ENCODE measurements around the gene NOC4L.
"Not testable (repeated sequence)": the region's sequence is repeated elsewhere in the genome, so short reads cannot be mapped to it uniquely, and the experiment has no call there.

NOC4L gene

DNA sequence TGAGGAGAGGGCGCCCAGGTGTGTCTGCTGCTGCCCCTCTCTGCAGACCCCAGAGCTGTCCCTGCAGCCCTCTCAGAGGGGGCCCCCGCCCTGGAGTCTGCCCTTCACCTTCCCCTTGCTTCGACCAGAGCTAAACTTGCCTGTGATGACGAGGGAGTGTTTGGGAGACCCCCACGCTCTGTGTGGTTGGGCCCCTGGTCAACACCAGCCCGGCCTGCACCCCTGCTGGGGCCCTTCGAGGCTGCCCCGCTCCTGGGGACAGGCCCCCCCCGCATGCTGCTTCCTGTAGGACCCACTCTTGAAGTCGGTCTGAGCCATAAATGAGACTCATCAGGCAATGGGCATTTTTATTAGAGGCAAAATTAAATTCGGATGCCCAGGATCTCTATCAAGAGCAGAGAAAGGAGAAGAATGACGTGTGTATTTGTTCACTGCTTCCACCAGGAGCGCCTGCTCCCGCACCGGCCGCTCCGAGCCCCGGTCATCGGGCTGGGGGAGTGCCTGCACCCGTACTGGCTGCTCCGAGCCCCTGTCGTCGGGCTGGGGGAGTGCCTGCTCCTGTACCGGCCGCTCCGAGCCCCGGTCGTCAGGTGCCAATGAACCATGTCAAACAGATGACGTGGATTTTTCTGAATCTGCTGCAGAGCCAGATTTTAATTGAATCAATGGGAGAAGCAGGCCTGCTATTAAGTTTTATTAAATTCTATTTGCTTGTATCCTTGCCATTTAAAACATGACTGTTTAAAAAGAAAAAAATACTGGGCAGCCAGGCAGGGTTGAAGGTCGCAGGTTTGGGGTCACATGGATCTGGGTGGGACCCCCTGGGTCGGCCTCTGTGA is 47.7 kb downstream of the NOC4L start:
- FAIRE-seq (no peak), DNase-seq (ENCODE audit: insufficient read length, low spot score) (no peak)

DNA sequence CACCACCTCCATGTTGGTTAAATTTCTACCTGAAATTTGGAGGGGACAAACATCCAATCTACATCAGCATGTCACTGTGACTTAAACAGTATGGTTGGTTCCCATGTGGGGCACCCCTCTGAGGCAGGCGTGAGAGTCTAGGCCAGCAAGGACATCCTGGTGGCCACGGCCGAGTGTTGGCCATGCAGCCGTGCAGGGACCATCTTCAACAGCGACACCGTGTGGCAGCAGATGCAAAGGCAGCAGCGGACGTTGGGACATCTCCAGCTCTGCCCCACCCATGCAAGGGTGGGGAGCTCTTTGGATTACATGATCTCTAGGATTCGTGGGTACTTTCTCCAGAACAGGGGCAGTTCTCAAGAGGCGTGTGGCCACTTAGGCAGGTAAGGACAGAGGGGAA is 49.8 kb downstream of the NOC4L start:
- FAIRE-seq, result no peak
- no peak for DNase-seq (ENCODE audit: insufficient read length, low spot score)

DNA sequence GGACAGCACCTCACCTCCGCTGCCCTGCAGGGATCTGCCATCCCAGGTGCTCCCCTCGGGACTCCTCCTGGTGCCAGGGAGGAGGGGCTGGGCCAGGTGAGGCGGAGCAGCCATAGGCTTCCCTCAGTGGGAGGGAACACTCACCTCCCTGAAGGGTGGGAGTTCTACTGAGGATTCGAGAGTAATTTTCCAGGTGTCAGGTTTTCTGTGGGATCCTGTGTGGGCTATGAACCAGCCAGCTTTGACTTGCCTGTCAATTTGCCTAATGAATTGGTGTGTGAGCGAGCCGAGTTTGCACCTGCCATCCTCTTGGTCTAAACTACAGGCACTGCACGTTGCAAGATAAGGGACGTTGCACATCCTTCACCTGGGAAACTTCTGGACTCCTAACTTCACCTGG is 50.3 kb downstream of the NOC4L start:
- DNase-seq (ENCODE audit: insufficient read length, low spot score) (no peak), FAIRE-seq (no peak)

DNA sequence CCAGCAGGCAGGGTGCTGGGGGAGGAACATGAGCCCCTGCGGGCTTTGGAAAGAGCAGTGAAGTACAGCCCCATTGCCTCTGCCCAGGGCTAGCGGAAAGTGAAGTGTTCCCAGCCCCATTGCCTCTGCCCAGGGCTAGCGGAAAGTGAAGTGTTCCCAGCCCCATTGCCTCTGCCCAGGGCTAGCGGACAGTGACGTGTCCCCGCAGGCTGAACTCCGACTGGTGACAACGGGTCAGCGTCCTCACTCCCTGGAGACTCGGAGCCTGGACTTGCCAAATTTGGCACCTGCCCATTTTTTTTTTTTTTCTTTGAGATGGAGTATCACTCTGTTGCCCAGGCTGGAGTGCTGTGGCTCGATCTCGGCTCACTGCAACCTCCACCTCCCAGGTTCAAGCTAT is 51.0 kb downstream of the NOC4L start:
- not testable (repeated sequence) for FAIRE-seq; DNase-seq (ENCODE audit: insufficient read length, low spot score)

DNA sequence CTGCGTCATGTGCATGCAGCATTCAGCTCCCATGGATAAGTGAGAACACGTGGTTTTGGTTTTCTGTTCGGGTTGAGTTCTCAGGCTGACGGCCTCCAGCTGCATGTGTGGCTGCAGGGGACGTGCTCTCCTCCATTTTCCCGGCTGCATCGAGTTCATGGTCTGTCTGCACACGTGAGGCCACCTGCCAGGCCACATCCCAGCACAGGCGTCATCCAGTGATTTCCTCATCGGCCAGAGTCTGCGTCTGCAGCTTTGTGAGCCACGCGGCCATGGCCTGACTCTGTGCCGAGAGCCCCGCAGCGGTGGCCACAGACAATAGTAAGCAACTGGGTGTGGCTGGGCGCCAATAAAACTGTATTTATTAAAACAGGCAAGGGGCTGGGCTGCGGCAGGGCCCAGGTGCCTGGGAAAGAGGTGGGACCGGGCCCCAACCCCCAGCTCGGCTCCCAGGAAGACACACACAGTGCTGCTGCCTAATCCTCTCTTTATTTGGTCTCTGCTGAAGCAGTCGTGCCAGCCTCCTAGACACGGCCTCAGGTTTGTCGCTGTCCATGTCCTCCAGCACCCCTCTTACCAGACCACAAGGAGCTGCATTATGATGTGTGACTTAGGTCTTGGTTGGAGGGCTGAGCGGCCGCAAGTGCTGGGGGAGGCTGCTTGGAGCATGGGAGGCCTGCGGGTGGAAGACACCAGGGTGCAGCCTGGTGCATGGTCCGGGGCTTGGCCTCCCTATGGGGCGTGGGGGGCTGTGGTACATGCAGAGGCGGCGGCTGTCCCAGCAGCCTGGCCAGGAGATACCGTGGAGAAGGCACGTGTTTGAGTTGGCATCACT is 52.0 kb downstream of the NOC4L start:
- DNase-seq (ENCODE audit: insufficient read length, low spot score) (no peak), FAIRE-seq (no peak)

DNA sequence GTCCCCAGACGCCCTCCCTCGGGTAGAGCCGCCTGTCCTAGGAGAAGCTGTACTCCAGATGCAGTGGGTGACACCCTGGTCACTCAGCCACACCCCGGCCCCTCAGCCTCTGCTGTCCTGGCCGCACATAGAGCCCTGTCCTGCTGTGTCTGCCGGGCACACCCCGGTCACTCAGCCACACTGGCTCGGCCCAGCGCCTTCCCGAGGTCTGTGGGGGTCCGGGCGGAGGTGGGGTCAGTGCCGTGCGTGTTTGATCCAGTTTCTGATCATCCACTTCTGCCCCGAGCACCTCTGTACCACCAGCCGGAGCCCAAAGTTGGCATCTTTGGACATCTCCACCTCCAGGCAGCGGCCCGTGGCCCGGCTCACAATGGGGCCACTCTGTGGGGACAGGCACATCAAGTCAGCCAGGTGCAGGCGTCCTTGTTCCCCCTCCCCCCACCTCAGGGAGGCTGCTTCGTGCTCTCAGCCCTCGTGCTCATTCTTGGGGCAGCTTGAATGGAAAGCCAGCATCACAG is 52.7 kb downstream of the NOC4L start:
- FAIRE-seq (no peak), DNase-seq (ENCODE audit: insufficient read length, low spot score) (no peak)

DNA sequence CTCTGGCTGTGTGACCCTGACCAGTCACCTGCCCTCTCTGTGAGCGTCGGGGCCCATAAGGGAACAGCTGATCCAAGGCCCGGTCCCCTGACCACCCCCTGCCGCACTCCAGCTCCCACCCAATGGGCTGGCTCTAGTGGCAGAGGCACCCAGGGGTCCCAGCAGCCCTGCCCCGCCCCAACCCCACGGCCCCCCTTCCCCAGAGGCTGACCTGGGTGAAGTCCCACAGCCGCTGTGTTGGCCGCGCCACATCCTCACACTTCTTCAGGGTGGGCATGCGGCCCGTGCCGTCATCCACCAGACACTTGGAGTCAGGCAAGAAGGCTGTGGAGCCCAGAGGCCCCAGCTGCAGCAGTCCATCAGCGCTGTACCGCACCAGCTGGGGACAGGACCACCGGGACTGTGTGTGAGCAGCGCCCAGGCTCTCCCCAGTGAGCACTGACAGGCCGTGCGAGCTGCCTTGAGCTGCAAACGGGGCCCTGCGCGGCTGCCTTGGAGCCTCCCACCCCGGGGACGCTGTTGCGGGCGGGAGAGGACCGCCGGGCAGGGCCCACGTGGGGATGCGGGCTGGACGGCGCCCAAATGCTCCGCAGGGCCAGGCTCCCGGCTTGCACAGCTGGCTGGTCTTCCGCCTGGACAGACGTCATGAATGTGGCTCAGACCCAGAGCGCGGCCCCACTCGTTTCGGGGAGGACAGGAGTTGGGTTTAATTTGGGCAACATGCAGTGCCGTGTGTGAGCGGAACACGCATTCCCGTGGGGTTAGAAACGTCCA is 53.5 kb downstream of the NOC4L start:
- DNase-seq (ENCODE audit: insufficient read length, low spot score) (no peak), FAIRE-seq (no peak)

DNA sequence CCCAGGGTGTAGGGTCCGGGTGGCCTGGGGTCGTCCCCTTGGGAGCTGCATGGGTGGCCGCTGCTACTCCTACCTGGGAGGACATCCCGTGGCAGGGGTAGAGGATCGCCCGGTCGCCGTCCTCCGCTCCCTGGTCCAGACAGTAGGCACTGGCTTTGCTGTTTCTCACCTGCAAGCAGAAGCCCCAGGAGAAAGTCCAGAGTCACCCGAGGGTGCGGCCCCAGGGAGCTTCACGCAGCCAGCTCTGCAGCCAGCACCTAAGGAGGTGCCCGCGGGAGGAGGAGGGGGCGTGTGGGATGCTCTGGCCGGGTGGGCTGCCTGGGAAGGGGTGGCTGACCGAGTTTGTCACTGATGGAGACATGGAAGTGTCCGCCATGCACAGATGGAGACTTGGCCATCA is 54.8 kb downstream of the NOC4L start:
- DNase-seq (ENCODE audit: insufficient read length, low spot score) (no peak), FAIRE-seq (no peak)

DNA sequence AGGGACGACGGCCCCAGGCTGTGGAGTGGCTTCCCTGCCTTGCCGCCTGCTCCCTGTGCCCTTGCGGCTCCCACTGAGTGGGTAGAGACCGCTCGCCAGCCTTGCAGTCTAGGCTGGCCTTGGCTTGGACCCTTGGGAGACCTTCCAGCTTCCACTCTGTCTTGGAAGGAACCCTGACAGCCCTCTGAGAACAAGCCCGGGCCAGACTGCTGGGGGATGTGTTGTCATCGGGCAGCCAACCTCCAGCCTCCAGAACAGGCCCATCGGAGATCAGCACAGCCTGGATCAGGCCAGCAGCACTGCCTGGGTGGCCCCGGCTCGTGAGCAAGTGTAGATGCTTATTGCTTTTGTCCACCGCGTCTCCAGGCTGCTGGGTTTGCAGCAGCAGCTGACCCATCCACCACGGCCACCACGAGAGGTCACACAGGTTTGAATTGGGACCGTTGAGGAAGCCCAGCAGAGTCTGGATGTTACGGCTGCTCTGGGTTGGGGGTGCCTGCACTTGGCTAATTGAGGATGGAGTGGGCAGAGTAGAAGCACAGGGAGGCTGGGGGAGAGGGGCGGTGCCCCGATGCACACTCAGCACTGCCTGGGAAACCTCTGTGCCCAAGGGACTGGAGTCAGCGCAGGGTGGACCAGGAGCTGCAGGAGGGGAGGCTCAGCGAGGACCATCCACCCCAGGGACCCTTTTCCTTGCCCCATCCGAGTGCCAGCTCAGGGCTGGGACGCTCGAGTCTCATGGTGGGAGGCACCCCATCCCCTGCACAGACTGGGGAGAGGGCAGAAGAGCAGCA is 55.5 kb downstream of the NOC4L start:
- FAIRE-seq (no peak), DNase-seq (ENCODE audit: insufficient read length, low spot score) (no peak)

DNA sequence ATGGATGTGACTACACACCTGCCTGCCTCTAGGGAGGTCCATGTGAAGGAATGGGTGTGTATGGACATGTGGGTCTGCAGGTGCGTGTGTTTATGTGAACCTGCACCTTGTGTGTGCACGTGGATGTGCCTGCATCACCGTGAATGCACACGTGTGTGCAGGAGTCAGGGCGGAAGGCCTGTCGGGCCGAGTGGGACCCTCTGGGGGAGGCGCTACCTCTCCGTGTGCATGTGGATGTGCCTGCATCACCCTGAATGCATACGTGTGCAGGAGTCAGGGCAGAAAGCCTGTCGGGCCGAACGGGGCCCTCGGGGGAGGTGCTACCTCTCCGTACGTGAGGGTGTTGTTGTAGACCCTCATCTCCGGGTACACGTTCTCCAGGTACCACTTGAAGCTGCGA is 56.5 kb downstream of the NOC4L start:
- no peak for DNase-seq (ENCODE audit: insufficient read length, low spot score)
- FAIRE-seq, result no peak

DNA sequence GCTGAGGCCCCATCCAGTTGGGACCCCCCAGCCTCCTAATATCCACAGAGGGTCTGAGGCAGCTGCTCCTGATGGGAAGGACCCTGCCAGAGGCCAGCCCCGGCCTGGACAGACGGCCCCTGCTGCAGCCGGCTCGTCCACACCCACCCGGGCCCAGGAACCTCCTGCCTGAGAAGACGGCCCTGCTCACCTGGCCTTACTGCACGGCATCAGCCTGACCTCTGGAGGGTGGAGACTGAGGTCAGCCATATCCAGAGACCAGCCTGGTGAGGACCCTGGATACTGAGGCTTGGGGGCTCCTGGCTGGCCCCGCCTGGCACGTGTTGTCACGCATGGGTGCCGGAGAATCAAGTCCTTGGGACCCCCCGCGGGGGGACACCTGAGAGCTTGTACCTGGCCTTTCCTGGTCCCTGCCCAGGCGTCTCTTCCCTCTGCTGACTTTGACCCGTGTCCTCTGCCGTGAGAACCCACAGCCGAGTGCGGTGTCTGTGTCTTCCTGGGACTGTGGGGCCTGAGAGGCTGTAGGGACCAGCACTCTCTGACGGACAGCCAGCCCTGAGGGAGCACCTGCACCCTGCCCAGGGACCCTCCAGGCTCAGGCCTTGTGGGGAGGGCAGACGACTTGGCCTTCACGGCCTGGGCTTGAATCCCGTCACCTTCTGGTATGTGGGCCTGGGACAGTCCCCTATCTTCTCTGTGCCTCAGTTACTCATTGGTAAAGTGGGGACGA is 57.3 kb downstream of the NOC4L start:
- FAIRE-seq, result no peak
- DNase-seq (ENCODE audit: insufficient read length, low spot score), result no peak
